ENCODE results near the gene PLP2. TPM values are rescaled to one million over a fixed set of nuclear protein-coding genes. Genes with fewer than 3 reads are reported as not detected.

The PLP2 gene
- total RNA-seq, 5 donors from 2014 or later (not counting 1 experiment from before 2014, with no cell fraction given): 85.2 to 241 (median 207) TPM

DNA sequence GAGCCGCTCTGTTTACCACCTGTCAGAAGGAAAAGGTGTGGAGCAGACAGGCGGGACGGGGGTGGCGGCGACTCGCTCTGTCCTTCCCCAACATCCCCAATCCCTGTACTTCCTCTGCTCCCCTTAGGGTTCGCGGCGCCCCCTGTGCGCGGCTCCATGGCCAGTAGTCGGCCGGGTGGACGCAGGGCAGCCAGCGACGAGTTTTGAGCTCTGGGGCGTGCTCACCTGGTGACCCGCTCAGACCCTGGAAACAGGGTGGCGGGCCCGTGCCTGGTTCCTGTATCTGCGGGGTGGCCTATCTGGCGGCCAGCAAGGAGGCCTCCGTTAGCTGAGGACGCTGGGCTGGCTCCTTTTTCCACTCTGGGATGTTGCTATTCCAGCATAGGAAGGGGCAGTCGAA, 14.5 kb upstream of the PLP2 start:
- Mint-ChIP-seq H3K4me1 (peaks cover 15 to 24% (median 16%) of the 10 kb centered on the region in 3 donors), H3K4me3 (no peak overlapping the region), H3K27me3 (no peaks in the 10 kb centered on the region), H3K9me3 (no peaks in the 10 kb centered on the region), H3K36me3 (no peaks in the 10 kb centered on the region), H3K27ac (no peak overlapping the region)
- Histone ChIP-seq H3K4me3 (ENCODE audit: control insufficient read depth in 1 of 2, extremely low read depth in 1 of 2, low read length in 1 of 2) (no peak overlapping the region), H3K27ac (ENCODE audit: low read length) (no peak overlapping the region), H3K27me3 (replicated peaks in 1 of 2; ENCODE audit: control insufficient read depth in 2 of 2, extremely low read depth in 1 of 2, insufficient read depth in 2 of 2, low read length in 1 of 2) (no peaks in the 10 kb centered on the region), H3K9me3 (no peaks in the 10 kb centered on the region), H3K4me1 (ENCODE audit: control insufficient read depth in 1 of 2, extremely low read depth in 1 of 2, insufficient read depth in 2 of 2, low read length in 2 of 2) (peaks cover 0 to 18% of the 10 kb centered on the region in 2 experiments), H3K36me3 (ENCODE audit: control insufficient read depth in 2 of 2, extremely low read depth in 1 of 2, insufficient read depth in 1 of 2, low read length in 1 of 2) (no peaks in the 10 kb centered on the region)
- ATAC-seq (replicated peaks in 1 of 4): no peak
- 100% methylated on average over 6 of the region's 25 CpGs for WGBS (ENCODE audit: insufficient coverage)
- DNase-seq: no peak
- POLR2A ChIA-PET: interaction anchor here in 1 of 2 donors (0.6 kb wide), 1 partner anchor 15 kb away, joined by 3 read pairs; no protein-coding TSS in a partner anchor
- CTCF ChIA-PET: interaction anchor here (0.6 to 0.7 kb wide), 3 partner anchors 19 to 73 kb away, joined by 3 to 8 read pairs (median 3); no protein-coding TSS in a partner anchor

DNA sequence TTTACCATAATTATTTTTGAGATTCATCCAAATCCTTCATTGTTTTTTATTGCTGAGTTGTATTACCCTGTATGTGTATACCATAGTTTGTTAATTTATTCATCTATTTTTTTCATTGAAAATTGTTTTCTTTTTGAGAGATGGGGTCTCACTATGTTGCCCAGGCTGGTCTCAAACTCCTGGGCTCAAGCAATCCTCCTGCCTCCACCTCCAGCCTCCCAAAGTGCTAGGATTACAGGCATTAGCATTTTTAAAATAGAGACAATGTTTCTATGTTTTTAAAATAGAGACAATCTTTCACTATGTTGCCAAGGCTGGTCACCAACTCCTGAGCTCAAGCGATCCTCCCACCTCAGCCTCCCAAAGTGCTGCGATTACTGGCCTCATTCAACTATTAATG, 10.8 kb upstream of the PLP2 start:
- H3K9me3 ChIP-seq: no peaks in the 10 kb centered on the region
- H3K4me1 Mint-ChIP-seq: peaks cover 15 to 23% (median 17%) of the 10 kb centered on the region in 3 donors
- H3K27me3 ChIP-seq (replicated peaks in 1 of 2; ENCODE audit: control insufficient read depth in 2 of 2, extremely low read depth in 1 of 2, insufficient read depth in 2 of 2, low read length in 1 of 2): no peaks in the 10 kb centered on the region
- ATAC-seq (replicated peaks in 1 of 4): no peak
- no CpG with 5 or more reads among the region's 2 CpGs for WGBS (ENCODE audit: insufficient coverage)
- ChIA-PET POLR2A (no interaction called here), CTCF (no interaction called here)
- no peak overlapping the region for H3K27ac Mint-ChIP-seq
- H3K4me1 ChIP-seq (ENCODE audit: control insufficient read depth in 1 of 2, extremely low read depth in 1 of 2, insufficient read depth in 2 of 2, low read length in 2 of 2): peaks cover 0 to 28% of the 10 kb centered on the region in 2 experiments
- H3K36me3 ChIP-seq (ENCODE audit: control insufficient read depth in 2 of 2, extremely low read depth in 1 of 2, insufficient read depth in 1 of 2, low read length in 1 of 2): no peaks in the 10 kb centered on the region
- H3K27me3 Mint-ChIP-seq: no peaks in the 10 kb centered on the region
- no peak for DNase-seq
- no peak overlapping the region for H3K4me3 ChIP-seq (ENCODE audit: control insufficient read depth in 1 of 2, extremely low read depth in 1 of 2, low read length in 1 of 2)
- H3K36me3 Mint-ChIP-seq: no peaks in the 10 kb centered on the region
- no peaks in the 10 kb centered on the region for H3K9me3 Mint-ChIP-seq
- H3K27ac ChIP-seq (ENCODE audit: low read length): no peak overlapping the region
- H3K4me3 Mint-ChIP-seq: no peak overlapping the region

DNA sequence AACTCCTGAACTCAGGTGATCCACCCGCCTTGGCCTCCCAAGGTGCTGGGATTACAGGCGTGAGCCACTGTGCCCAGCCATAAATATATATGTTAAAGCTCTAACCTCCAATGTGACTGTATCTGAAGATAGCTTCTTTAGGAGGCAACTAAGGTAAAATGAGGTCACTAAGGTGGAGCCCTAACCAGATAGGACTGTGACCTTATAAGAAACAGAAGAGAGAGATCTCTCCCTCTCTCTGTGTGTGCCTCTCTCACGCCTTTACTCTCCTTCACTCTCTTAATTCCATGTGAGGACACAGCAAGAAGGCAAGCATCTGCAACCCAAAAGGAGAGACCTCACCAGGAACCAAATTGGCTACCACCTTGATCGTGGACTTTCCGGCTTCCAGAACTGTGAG, 10.1 kb upstream of the PLP2 start:
- ATAC-seq (replicated peaks in 1 of 4) (no peak), DNase-seq (no peak)
- Mint-ChIP-seq H3K4me1 (peaks cover 15 to 21% (median 18%) of the 10 kb centered on the region in 3 donors), H3K27me3 (no peaks in the 10 kb centered on the region), H3K4me3 (no peak overlapping the region), H3K9me3 (no peaks in the 10 kb centered on the region), H3K27ac (peak overlapping the region in 1 of 2 donors; percentile 31), H3K36me3 (no peaks in the 10 kb centered on the region)
- H3K36me3 ChIP-seq (ENCODE audit: control insufficient read depth in 2 of 2, extremely low read depth in 1 of 2, insufficient read depth in 1 of 2, low read length in 1 of 2): no peaks in the 10 kb centered on the region
- no peaks in the 10 kb centered on the region for H3K27me3 ChIP-seq (replicated peaks in 1 of 2; ENCODE audit: control insufficient read depth in 2 of 2, extremely low read depth in 1 of 2, insufficient read depth in 2 of 2, low read length in 1 of 2)
- peaks cover 0 to 31% of the 10 kb centered on the region in 2 experiments for H3K4me1 ChIP-seq (ENCODE audit: control insufficient read depth in 1 of 2, extremely low read depth in 1 of 2, insufficient read depth in 2 of 2, low read length in 2 of 2)
- no peak overlapping the region for H3K4me3 ChIP-seq (ENCODE audit: control insufficient read depth in 1 of 2, extremely low read depth in 1 of 2, low read length in 1 of 2)
- ChIA-PET CTCF (interaction anchor here in 1 of 2 donors (0.7 kb wide), 1 partner anchor 462 kb away, joined by 4 read pairs; no protein-coding TSS in a partner anchor), POLR2A (no interaction called here)
- WGBS (ENCODE audit: insufficient coverage): no CpG with 5 or more reads among the region's 5 CpGs
- no peak overlapping the region for H3K27ac ChIP-seq (ENCODE audit: low read length)
- H3K9me3 ChIP-seq: no peaks in the 10 kb centered on the region

DNA sequence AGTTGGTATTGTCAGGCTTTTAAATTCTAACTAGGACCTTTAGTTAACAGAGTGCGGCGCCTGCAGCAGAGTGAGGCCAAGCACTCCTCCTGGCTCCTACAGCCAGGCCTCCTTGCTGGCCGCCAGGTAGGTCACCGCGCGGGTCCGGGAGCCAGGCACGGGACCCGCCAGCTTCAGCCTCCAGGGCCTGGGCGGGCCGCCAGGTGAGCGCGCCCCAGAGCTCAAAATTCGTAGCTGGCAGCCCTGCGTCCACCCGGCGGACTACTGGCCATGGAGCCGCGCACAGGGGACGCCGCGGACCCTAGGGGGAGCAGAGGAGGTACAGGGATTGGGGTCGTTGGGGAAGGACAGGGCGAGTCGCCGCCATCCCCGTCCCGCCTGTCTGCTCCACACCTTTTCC, 9.1 kb upstream of the PLP2 start, which contains the start of gene MAGIX:
MAGIX (plus strand) TSS at position 139 of the 400 bp plus-strand sequence; CDS start at position 271, 132 bp downstream.
- POLR2A ChIA-PET: no interaction called here
- H3K27me3 ChIP-seq (replicated peaks in 1 of 2; ENCODE audit: control insufficient read depth in 2 of 2, extremely low read depth in 1 of 2, insufficient read depth in 2 of 2, low read length in 1 of 2): no peaks in the 10 kb centered on the region
- CTCF ChIA-PET: no interaction called here
- H3K9me3 ChIP-seq: no peaks in the 10 kb centered on the region
- no peaks in the 10 kb centered on the region for H3K36me3 Mint-ChIP-seq
- H3K4me3 Mint-ChIP-seq: peak within 1 kb of the TSS; percentile 63 to 72 (median 64)
- peaks cover 6 to 40% of the 10 kb centered on the region in 2 experiments for H3K4me1 ChIP-seq (ENCODE audit: control insufficient read depth in 1 of 2, extremely low read depth in 1 of 2, insufficient read depth in 2 of 2, low read length in 2 of 2)
- peak within 1 kb of the TSS; percentile 31 to 39 for H3K27ac Mint-ChIP-seq
- no peaks in the 10 kb centered on the region for H3K27me3 Mint-ChIP-seq
- no peaks in the 10 kb centered on the region for H3K9me3 Mint-ChIP-seq
- DNase-seq (no peak), ATAC-seq (replicated peaks in 1 of 4) (no peak)
- peaks cover 25 to 26% (median 26%) of the 10 kb centered on the region in 3 donors for H3K4me1 Mint-ChIP-seq
- H3K27ac ChIP-seq (ENCODE audit: low read length): no peak within 1 kb of the TSS
- no peaks in the 10 kb centered on the region for H3K36me3 ChIP-seq (ENCODE audit: control insufficient read depth in 2 of 2, extremely low read depth in 1 of 2, insufficient read depth in 1 of 2, low read length in 1 of 2)
- H3K4me3 ChIP-seq (ENCODE audit: control insufficient read depth in 1 of 2, extremely low read depth in 1 of 2, low read length in 1 of 2): peak within 1 kb of the TSS; percentile 29 to 42
- WGBS (ENCODE audit: insufficient coverage): 93% methylated on average over 2 of the region's 28 CpGs

DNA sequence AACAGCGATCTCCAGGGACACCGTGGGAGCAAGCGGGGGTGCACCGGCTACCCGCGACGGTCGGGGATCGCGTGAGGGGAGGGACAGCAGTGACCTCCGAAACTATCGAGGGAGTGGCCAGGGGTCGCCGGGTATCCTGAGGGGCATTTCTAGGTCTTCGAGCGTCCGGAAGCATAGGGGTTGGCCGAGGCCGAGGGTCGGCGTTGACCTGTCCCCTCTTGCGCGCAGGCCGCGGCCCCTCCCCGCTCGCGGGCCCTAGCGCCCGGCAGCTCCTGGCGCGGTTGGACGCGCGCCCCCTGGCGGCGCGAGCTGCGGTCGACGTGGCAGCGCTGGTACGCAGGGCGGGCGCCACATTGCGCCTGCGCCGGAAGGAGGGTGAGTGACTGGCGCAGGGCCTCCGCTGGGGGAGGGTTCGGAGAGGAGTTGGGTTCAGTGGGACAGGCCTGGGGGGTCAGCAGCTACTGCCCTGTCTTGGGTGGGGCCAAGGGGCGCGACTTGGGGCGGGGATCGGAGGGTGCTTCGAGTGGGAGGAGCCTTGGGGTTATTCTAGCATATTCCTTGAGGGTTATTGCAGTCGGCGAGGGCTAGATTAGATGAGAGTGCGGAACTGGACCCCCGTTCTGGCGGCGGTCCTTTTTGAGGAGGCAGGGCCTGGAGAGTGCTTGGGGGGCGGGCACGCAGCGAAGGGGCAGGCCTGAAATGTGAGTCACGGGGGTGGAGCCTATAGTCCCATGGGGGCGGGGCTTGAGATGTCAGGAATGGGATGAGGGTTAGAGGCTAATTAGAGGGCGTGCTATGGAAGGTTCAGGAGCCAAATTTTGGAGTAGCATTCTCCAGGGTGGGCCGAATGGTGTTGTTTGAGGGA, 7.9 kb upstream of the PLP2 start:
- DNase-seq: peak; percentile 63 to 91 (median 75)
- Mint-ChIP-seq H3K9me3 (no peaks in the 10 kb centered on the region), H3K4me1 (peaks cover 29 to 30% (median 30%) of the 10 kb centered on the region in 3 donors), H3K27me3 (no peaks in the 10 kb centered on the region), H3K36me3 (no peaks in the 10 kb centered on the region), H3K4me3 (peak overlapping the region; percentile 71 to 80 (median 72)), H3K27ac (peak overlapping the region; percentile 83 to 92)
- Histone ChIP-seq H3K4me1 (ENCODE audit: control insufficient read depth in 1 of 2, extremely low read depth in 1 of 2, insufficient read depth in 2 of 2, low read length in 2 of 2) (peaks cover 7 to 49% of the 10 kb centered on the region in 2 experiments), H3K27ac (ENCODE audit: low read length) (peak overlapping the region; percentile 83), H3K9me3 (no peaks in the 10 kb centered on the region), H3K4me3 (ENCODE audit: control insufficient read depth in 1 of 2, extremely low read depth in 1 of 2, low read length in 1 of 2) (peak overlapping the region; percentile 29 to 44), H3K27me3 (replicated peaks in 1 of 2; ENCODE audit: control insufficient read depth in 2 of 2, extremely low read depth in 1 of 2, insufficient read depth in 2 of 2, low read length in 1 of 2) (no peaks in the 10 kb centered on the region), H3K36me3 (ENCODE audit: control insufficient read depth in 2 of 2, extremely low read depth in 1 of 2, insufficient read depth in 1 of 2, low read length in 1 of 2) (no peaks in the 10 kb centered on the region)
- peak; percentile 66 to 75 (median 68) for ATAC-seq (replicated peaks in 1 of 4)
- CTCF ChIA-PET: interaction anchor here in 1 of 2 donors (0.6 to 1.1 kb wide), 2 partner anchors 26 to 27 kb away, joined by 3 to 5 read pairs; no protein-coding TSS in a partner anchor
- POLR2A ChIA-PET: no interaction called here
- WGBS (ENCODE audit: insufficient coverage): 1% methylated on average over 53 of the region's 69 CpGs

DNA sequence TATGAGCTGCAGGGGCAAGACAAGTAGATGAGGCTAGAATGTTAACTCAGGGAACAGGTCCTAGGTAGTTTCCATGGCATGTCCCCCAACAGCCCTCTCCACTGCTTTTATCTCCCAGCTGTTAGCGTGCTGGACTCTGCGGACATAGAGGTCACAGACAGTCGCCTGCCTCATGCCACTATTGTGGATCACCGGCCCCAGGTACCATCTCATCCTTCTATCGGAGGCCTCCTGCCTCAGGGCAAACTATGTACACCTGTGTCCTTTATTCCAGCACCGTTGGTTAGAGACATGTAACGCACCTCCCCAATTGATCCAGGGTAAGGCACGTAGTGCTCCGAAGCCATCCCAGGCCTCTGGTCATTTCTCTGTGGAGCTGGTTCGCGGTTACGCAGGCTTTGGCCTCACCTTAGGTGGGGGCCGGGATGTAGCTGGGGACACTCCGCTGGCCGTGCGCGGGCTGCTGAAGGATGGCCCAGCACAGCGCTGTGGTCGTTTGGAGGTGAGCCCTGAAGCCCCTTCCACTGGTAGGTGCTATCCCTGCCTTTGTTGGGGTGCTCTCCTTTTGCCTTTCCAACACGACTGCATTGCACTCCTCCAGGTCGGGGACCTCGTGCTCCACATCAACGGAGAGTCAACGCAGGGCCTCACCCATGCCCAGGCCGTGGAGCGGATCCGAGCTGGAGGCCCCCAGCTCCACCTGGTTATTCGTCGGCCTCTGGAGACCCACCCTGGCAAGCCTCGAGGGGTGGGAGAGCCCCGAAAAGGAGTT, 6.9 kb upstream of the PLP2 start:
- WGBS (ENCODE audit: insufficient coverage): 96% methylated on average over 15 of the region's 31 CpGs
- H3K4me3 Mint-ChIP-seq: peak overlapping the region; percentile 71 to 80 (median 72)

More for the DNA sequence above, 6.9 kb upstream of the PLP2 start:
- Histone ChIP-seq H3K27ac (ENCODE audit: low read length) (no peak overlapping the region), H3K36me3 (ENCODE audit: control insufficient read depth in 2 of 2, extremely low read depth in 1 of 2, insufficient read depth in 1 of 2, low read length in 1 of 2) (no peaks in the 10 kb centered on the region), H3K4me3 (ENCODE audit: control insufficient read depth in 1 of 2, extremely low read depth in 1 of 2, low read length in 1 of 2) (no peak overlapping the region), H3K27me3 (replicated peaks in 1 of 2; ENCODE audit: control insufficient read depth in 2 of 2, extremely low read depth in 1 of 2, insufficient read depth in 2 of 2, low read length in 1 of 2) (no peaks in the 10 kb centered on the region), H3K9me3 (no peaks in the 10 kb centered on the region), H3K4me1 (ENCODE audit: control insufficient read depth in 1 of 2, extremely low read depth in 1 of 2, insufficient read depth in 2 of 2, low read length in 2 of 2) (peaks cover 7 to 49% of the 10 kb centered on the region in 2 experiments)
- ATAC-seq (replicated peaks in 1 of 4) (no peak), DNase-seq (no peak)
- ChIA-PET POLR2A (no interaction called here), CTCF (interaction anchor here in 1 of 2 donors (0.6 kb wide), 1 partner anchor 21 kb away, joined by 4 read pairs; the partner anchor contains the start of gene PRICKLE3)
- Mint-ChIP-seq H3K27ac (peak overlapping the region; percentile 83 to 92), H3K4me1 (peaks cover 29 to 35% (median 34%) of the 10 kb centered on the region in 3 donors), H3K27me3 (no peaks in the 10 kb centered on the region), H3K36me3 (no peaks in the 10 kb centered on the region), H3K9me3 (no peaks in the 10 kb centered on the region)
